Inflammatory macrophage (primary cell): ENCODE data around the gene CABLES2.

ENCODE experiments used
- DNase-seq, 2 donors: peaks; one replicate each; pipeline ENCODE4 v3.0.0-alpha.2; 2020 to 2022

The CABLES2 gene

GRCh38 chr20:62358171-62359042 is 48.7 kb downstream of the CABLES2 start:
- no peak for DNase-seq

GRCh38 chr20:62357681-62358080 is 49.4 kb downstream of the CABLES2 start:
- no peak for DNase-seq

GRCh38 chr20:62357187-62357667 is 49.9 kb downstream of the CABLES2 start:
- DNase-seq: no peak

GRCh38 chr20:62356589-62357186 is 50.4 kb downstream of the CABLES2 start:
- DNase-seq: no peak

GRCh38 chr20:62355878-62356588 is 51.1 kb downstream of the CABLES2 start:
- no peak for DNase-seq

GRCh38 chr20:62355516-62355877 is 51.6 kb downstream of the CABLES2 start:
- no peak for DNase-seq

- DNase-seq: no peak
These were observed 52.2 kb downstream of the CABLES2 start for GRCh38 chr20:62354811-62355341.

GRCh38 chr20:62354031-62354808 is 52.9 kb downstream of the CABLES2 start:
- DNase-seq: no peak

- DNase-seq: no peak
These were observed 53.6 kb downstream of the CABLES2 start for GRCh38 chr20:62353289-62354030.

- no peak for DNase-seq
These were observed 54.4 kb downstream of the CABLES2 start for GRCh38 chr20:62352402-62353288.

- DNase-seq: no peak
These were observed 55.4 kb downstream of the CABLES2 start for GRCh38 chr20:62351469-62352401.

GRCh38 chr20:62350629-62351422 is 56.3 kb downstream of the CABLES2 start:
- DNase-seq: no peak

GRCh38 chr20:62350098-62350628 is 56.9 kb downstream of the CABLES2 start:
- no peak for DNase-seq

GRCh38 chr20:62349556-62350097 is 57.5 kb downstream of the CABLES2 start:
- no peak for DNase-seq

- no peak for DNase-seq
These were observed 58.5 kb downstream of the CABLES2 start for GRCh38 chr20:62348604-62349003.

- no peak for DNase-seq
These were observed 59.6 kb downstream of the CABLES2 start for GRCh38 chr20:62347445-62347844.

GRCh38 chr20:62347151-62347404 is 60.0 kb downstream of the CABLES2 start:
- no peak for DNase-seq
